HEK293 (cell line): ENCODE results near the gene KLHDC7B.

Source experiments
- CTCF ChIA-PET: fragments of 350-600 bp; formaldehyde crosslinking; extraction: SDS; loops from one replicate; lab custom pipeline; 2021; ENCODE audit warnings: antibody characterized with exemption; lab: Yijun Ruan, JAX
- POLR2A ChIA-PET: fragments of 300-600 bp; formaldehyde crosslinking; extraction: SDS; loops from one replicate; lab custom pipeline; 2020; ENCODE audit warnings: antibody characterized with exemption, inconsistent platforms; lab: Yijun Ruan, JAX
- H3K27ac ChIP-seq: fragments of 200-500 bp; sonication (Bioruptor generic); 2 replicates; pipeline ENCODE4 v1.5.1; 2014; ENCODE audit warnings: low read depth, low read length, control low read depth, inconsistent platforms; ENCODE audit errors: extremely low read depth
- H3K36me3 ChIP-seq, 2 experiments: fragments of 200-500 bp in 1 of 2; sonication (Bioruptor generic) in 1 of 2; 1 replicate in 1 of 2; 2 replicates in 1 of 2; pipeline ENCODE4 v1.5.1; 2014 to 2017; ENCODE audit warnings: inconsistent platforms in 2 of 2, low read length in 2 of 2; ENCODE audit not compliant: control insufficient read depth in 2 of 2, insufficient read depth in 1 of 2
- H3K4me1 ChIP-seq: fragments of 200-500 bp; sonication (Bioruptor generic); 2 replicates; pipeline ENCODE4 v1.5.1; 2014; ENCODE audit warnings: mild to moderate bottlenecking, low read length, inconsistent platforms; ENCODE audit not compliant: control insufficient read depth, insufficient read depth
- H3K4me3 ChIP-seq: 2 replicates; pipeline ENCODE4 v1.5.1; 2011; ENCODE audit warnings: low read depth, mild to moderate bottlenecking, control low read depth, low read length, moderate library complexity
- H3K9me3 ChIP-seq: fragments of 200-500 bp; sonication (Bioruptor generic); 2 replicates; pipeline ENCODE4 v1.5.1; 2014; ENCODE audit warnings: low read depth, low read length, inconsistent platforms; ENCODE audit not compliant: control insufficient read depth, insufficient read depth
- GLIS2 ChIP-seq: fragments of 450-650 bp; formaldehyde crosslinking; IDR thresholded peaks from 2 replicates; pipeline ENCODE4 v1.5.1; 2016; ENCODE audit warnings: missing biosample characterization, missing genetic modification characterization
- HOXC10 ChIP-seq: sonication (generic); formaldehyde crosslinking; IDR thresholded peaks from 2 replicates; pipeline ENCODE4 v1.8.1; 2023; ENCODE audit warnings: mild to moderate bottlenecking, missing genetic modification reagents
- KLF1 ChIP-seq: fragments of 450-650 bp; formaldehyde crosslinking; IDR thresholded peaks from 2 replicates; pipeline ENCODE4 v1.5.1; 2016; ENCODE audit warnings: missing biosample characterization, missing genetic modification characterization
- PRDM1 ChIP-seq: fragments of 450-650 bp; formaldehyde crosslinking; IDR thresholded peaks from 2 replicates; pipeline ENCODE4; 2016; ENCODE audit warnings: missing biosample characterization, missing genetic modification characterization
- SP3 ChIP-seq: fragments of 450-650 bp; formaldehyde crosslinking; IDR thresholded peaks from 2 replicates; pipeline ENCODE4 v1.5.1; 2016; ENCODE audit warnings: missing biosample characterization, missing genetic modification characterization
- ZBTB7A ChIP-seq: fragments of 450-650 bp; formaldehyde crosslinking; IDR thresholded peaks from 2 replicates; pipeline ENCODE4 v1.5.1; 2016; ENCODE audit warnings: low read depth, missing biosample characterization, missing genetic modification characterization
- ZEB2 ChIP-seq: fragments of 450-650 bp; formaldehyde crosslinking; IDR thresholded peaks from 2 replicates; pipeline ENCODE4 v1.5.1; 2016; ENCODE audit warnings: missing biosample characterization, missing genetic modification characterization
- ZNF112 ChIP-seq: fragments of 450-650 bp; formaldehyde crosslinking; IDR thresholded peaks from 2 replicates; pipeline ENCODE4 v1.5.0; 2017; ENCODE audit warnings: missing biosample characterization, missing genetic modification characterization
- ZNF114 ChIP-seq: fragments of 450-650 bp; formaldehyde crosslinking; IDR thresholded peaks from 2 replicates; pipeline ENCODE4 v1.5.0; 2017; ENCODE audit warnings: missing biosample characterization, missing genetic modification characterization
- ZNF146 ChIP-seq: fragments of 450-650 bp; formaldehyde crosslinking; IDR thresholded peaks from 2 replicates; pipeline ENCODE4 v1.5.1; 2016; ENCODE audit warnings: missing biosample characterization, missing genetic modification characterization
- ZNF157 ChIP-seq: fragments of 450-650 bp; formaldehyde crosslinking; IDR thresholded peaks from 2 replicates; pipeline ENCODE4 v1.5.1; 2016; ENCODE audit warnings: missing biosample characterization, missing genetic modification characterization
- ZNF175 ChIP-seq: fragments of 450-650 bp; formaldehyde crosslinking; IDR thresholded peaks from 2 replicates; pipeline ENCODE4 v1.5.1; 2016; ENCODE audit warnings: missing biosample characterization, missing genetic modification characterization
- ZNF24 ChIP-seq: fragments of 450-650 bp; formaldehyde crosslinking; IDR thresholded peaks from 2 replicates; pipeline ENCODE4 v1.5.1; 2016; ENCODE audit warnings: missing biosample characterization, missing genetic modification characterization
- ZNF292 ChIP-seq: fragments of 450-650 bp; formaldehyde crosslinking; IDR thresholded peaks from 2 replicates; pipeline ENCODE4 v1.5.1; 2016; ENCODE audit warnings: low read depth, missing biosample characterization, missing genetic modification characterization, borderline replicate concordance
- ZNF37A ChIP-seq: fragments of 450-650 bp; IDR thresholded peaks from 2 replicates; pipeline ENCODE4 v1.5.1; 2018; ENCODE audit warnings: missing biosample characterization, missing genetic modification characterization
- ZNF433 ChIP-seq: fragments of 450-650 bp; formaldehyde crosslinking; IDR thresholded peaks from 2 replicates; pipeline ENCODE4 v1.5.1; 2016; ENCODE audit warnings: missing biosample characterization, missing genetic modification characterization, low read depth
- ZNF510 ChIP-seq: fragments of 450-650 bp; formaldehyde crosslinking; IDR thresholded peaks from 2 replicates; pipeline ENCODE4 v1.5.1; 2018; ENCODE audit warnings: mild to moderate bottlenecking, missing genetic modification characterization, missing biosample characterization; ENCODE audit not compliant: insufficient replicate concordance
- ZNF514 ChIP-seq: fragments of 450-650 bp; formaldehyde crosslinking; IDR thresholded peaks from 2 replicates; pipeline ENCODE4 v1.5.1; 2016; ENCODE audit warnings: missing biosample characterization, missing genetic modification characterization
- ZNF530 ChIP-seq: fragments of 450-650 bp; formaldehyde crosslinking; IDR thresholded peaks from 2 replicates; pipeline ENCODE4 v1.5.1; 2016; ENCODE audit warnings: low read depth, missing biosample characterization, missing genetic modification characterization
- ZNF621 ChIP-seq: fragments of 450-650 bp; formaldehyde crosslinking; IDR thresholded peaks from 2 replicates; pipeline ENCODE4 v1.5.1; 2017; ENCODE audit warnings: missing biosample characterization, missing genetic modification characterization
- ZNF701 ChIP-seq: fragments of 450-650 bp; formaldehyde crosslinking; IDR thresholded peaks from 2 replicates; pipeline ENCODE4 v1.5.1; 2016; ENCODE audit warnings: missing biosample characterization, missing genetic modification characterization
- ZNF747 ChIP-seq: fragments of 450-650 bp; formaldehyde crosslinking; IDR thresholded peaks from 2 replicates; pipeline ENCODE4 v1.5.1; 2016; ENCODE audit warnings: missing biosample characterization, missing genetic modification characterization
- TF ChIP-seq, protein P1 (sequence below): fragments of 450-650 bp; formaldehyde crosslinking; IDR thresholded peaks from 2 replicates; pipeline ENCODE4 v1.5.1; 2016; ENCODE audit warnings: missing biosample characterization, missing genetic modification characterization
- TF ChIP-seq, protein P2 (sequence below): fragments of 450-650 bp; formaldehyde crosslinking; optimal IDR thresholded peaks from 2 replicates; pipeline ENCODE3; 2016; ENCODE audit warnings: missing biosample characterization, mild to moderate bottlenecking, missing genetic modification characterization
- TF ChIP-seq, protein P3 (sequence below): fragments of 450-650 bp; formaldehyde crosslinking; IDR thresholded peaks from 2 replicates; pipeline ENCODE4 v1.5.1; 2016; ENCODE audit warnings: missing biosample characterization, missing genetic modification characterization
- TF ChIP-seq, protein P4 (sequence below): fragments of 450-650 bp; formaldehyde crosslinking; IDR thresholded peaks from 2 replicates; pipeline ENCODE4 v1.5.1; 2016; ENCODE audit warnings: missing biosample characterization, missing genetic modification characterization
- TF ChIP-seq, protein P5 (sequence below): fragments of 450-650 bp; formaldehyde crosslinking; IDR thresholded peaks from 2 replicates; pipeline ENCODE4 v1.5.1; 2016; ENCODE audit warnings: missing biosample characterization, missing genetic modification characterization
- TF ChIP-seq, protein P6 (sequence below): fragments of 450-650 bp; IDR thresholded peaks from 2 replicates; pipeline ENCODE4 v1.5.1; 2018; ENCODE audit warnings: missing biosample characterization, mild to moderate bottlenecking, missing genetic modification characterization

KLHDC7B gene

DNA sequence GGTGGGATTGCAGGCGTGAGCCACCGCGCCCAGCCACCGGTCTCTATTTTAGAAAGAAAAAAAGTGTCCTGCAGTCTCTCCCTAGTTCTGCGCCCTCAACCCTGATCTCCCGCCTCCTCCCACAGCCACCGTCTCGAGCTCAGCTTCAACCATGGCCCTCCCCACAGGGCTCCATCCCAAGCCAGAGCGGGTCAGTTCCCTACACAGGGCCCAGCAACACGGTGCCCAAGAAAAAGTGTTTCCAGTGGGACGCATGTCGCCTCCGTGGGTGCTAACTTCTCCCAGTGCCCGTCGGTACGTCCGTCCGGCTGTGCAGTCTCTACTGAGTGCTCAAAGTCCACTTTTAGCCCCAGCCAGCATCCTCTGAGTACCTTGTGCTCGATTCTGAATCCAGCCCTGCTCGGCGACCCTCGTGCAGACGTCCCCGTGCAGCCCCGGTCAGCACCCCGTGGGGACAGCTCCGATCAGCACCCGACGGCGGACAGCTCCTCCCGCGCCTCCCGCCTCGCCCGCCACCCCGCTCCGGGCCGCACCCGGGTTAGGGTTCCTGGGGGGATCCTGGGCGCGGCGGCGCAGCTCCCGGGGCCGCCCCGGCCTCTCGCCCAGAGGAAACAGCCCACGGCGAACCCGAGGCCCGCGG is 54.2 kb downstream of the KLHDC7B start:
- ChIA-PET CTCF (interaction anchor here (0.6 kb wide), 1 partner anchor 364 kb away, joined by 3 read pairs; no protein-coding TSS in a partner anchor), POLR2A (interaction anchor here (0.6 to 1.1 kb wide), 2 partner anchors 37 kb away, joined by 4 to 9 read pairs; partner anchors contain the start of gene SYCE3)
- Histone ChIP-seq H3K27ac (0 out of 2 replicates have a peak overlapping the region, but pooled peaks have one; percentile 9), H3K36me3 (peaks cover 0 to 36% of the 10 kb centered on the region in 2 experiments; a peak in 1 of 3 replicates), H3K9me3 (no peaks in the 10 kb centered on the region), H3K4me1 (0 out of 2 replicates have a peak, but pooled peaks cover 3% of the 10 kb centered on the region), H3K4me3 (peak overlapping the region; percentile 60)
- TF ChIP-seq ZNF433 (tag by site-specific recombination) (no peak), SP3 (no peak), ZNF146 (no peak), ZNF112 (tag by site-specific recombination) (no peak), ZNF701 (no peak), ZNF37A (tag by site-specific recombination) (no peak), GLIS2 (peak; percentile 64), ZNF530 (tag by site-specific recombination) (no peak), ZNF621 (tag by site-specific recombination) (no peak), KLF1 (peak; percentile 59), ZNF24 (tag by site-specific recombination) (no peak), ZNF292 (tag by site-specific recombination) (no peak), ZNF175 (tag by site-specific recombination) (no peak), PRDM1 (tag by site-specific recombination) (no peak), ZNF114 (tag by site-specific recombination) (no peak), ZNF514 (tag by site-specific recombination) (no peak), ZNF747 (tag by site-specific recombination) (no peak), ZBTB7A (tag by site-specific recombination) (no peak; the same call in 1 of the 2 replicates), ZEB2 (tag by site-specific recombination) (no peak), HOXC10 (peak; percentile 90; the same call in 1 of the 2 replicates), ZNF510 (tag by site-specific recombination) (no peak), ZNF157 (tag by site-specific recombination) (no peak)
- TF ChIP-seq, protein P1, sequence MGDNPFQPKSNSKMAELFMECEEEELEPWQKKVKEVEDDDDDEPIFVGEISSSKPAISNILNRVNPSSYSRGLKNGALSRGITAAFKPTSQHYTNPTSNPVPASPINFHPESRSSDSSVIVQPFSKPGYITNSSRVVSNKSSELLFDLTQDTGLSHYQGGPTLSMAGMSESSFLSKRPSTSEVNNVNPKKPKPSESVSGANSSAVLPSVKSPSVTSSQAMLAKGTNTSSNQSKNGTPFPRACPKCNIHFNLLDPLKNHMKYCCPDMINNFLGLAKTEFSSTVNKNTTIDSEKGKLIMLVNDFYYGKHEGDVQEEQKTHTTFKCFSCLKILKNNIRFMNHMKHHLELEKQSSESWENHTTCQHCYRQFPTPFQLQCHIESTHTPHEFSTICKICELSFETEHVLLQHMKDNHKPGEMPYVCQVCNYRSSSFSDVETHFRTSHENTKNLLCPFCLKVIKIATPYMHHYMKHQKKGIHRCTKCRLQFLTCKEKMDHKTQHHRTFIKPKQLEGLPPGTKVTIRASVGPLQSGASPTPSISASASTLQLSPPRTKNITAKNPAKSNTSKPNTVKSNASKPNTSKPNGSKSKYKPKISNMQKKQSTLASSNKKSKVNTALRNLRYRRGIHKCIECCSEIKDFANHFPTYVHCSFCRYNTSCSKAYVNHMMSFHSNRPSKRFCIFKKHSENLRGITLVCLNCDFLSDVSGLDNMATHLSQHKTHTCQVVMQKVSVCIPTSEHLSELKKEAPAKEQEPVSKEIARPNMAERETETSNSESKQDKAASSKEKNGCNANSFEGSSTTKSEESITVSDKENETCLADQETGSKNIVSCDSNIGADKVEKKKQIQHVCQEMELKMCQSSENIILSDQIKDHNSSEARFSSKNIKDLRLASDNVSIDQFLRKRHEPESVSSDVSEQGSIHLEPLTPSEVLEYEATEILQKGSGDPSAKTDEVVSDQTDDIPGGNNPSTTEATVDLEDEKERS (tag by site-specific recombination), result no peak
- TF ChIP-seq, protein P2, sequence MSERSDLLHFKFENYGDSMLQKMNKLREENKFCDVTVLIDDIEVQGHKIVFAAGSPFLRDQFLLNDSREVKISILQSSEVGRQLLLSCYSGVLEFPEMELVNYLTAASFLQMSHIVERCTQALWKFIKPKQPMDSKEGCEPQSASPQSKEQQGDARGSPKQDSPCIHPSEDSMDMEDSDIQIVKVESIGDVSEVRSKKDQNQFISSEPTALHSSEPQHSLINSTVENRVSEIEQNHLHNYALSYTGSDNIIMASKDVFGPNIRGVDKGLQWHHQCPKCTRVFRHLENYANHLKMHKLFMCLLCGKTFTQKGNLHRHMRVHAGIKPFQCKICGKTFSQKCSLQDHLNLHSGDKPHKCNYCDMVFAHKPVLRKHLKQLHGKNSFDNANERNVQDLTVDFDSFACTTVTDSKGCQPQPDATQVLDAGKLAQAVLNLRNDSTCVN, result peak; percentile 69
- TF ChIP-seq, protein P3, sequence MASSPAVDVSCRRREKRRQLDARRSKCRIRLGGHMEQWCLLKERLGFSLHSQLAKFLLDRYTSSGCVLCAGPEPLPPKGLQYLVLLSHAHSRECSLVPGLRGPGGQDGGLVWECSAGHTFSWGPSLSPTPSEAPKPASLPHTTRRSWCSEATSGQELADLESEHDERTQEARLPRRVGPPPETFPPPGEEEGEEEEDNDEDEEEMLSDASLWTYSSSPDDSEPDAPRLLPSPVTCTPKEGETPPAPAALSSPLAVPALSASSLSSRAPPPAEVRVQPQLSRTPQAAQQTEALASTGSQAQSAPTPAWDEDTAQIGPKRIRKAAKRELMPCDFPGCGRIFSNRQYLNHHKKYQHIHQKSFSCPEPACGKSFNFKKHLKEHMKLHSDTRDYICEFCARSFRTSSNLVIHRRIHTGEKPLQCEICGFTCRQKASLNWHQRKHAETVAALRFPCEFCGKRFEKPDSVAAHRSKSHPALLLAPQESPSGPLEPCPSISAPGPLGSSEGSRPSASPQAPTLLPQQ (tag by site-specific recombination), result no peak
- TF ChIP-seq, protein P4, sequence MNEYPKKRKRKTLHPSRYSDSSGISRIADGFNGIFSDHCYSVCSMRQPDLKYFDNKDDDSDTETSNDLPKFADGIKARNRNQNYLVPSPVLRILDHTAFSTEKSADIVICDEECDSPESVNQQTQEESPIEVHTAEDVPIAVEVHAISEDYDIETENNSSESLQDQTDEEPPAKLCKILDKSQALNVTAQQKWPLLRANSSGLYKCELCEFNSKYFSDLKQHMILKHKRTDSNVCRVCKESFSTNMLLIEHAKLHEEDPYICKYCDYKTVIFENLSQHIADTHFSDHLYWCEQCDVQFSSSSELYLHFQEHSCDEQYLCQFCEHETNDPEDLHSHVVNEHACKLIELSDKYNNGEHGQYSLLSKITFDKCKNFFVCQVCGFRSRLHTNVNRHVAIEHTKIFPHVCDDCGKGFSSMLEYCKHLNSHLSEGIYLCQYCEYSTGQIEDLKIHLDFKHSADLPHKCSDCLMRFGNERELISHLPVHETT (tag by site-specific recombination), result no peak
- TF ChIP-seq, protein P5, sequence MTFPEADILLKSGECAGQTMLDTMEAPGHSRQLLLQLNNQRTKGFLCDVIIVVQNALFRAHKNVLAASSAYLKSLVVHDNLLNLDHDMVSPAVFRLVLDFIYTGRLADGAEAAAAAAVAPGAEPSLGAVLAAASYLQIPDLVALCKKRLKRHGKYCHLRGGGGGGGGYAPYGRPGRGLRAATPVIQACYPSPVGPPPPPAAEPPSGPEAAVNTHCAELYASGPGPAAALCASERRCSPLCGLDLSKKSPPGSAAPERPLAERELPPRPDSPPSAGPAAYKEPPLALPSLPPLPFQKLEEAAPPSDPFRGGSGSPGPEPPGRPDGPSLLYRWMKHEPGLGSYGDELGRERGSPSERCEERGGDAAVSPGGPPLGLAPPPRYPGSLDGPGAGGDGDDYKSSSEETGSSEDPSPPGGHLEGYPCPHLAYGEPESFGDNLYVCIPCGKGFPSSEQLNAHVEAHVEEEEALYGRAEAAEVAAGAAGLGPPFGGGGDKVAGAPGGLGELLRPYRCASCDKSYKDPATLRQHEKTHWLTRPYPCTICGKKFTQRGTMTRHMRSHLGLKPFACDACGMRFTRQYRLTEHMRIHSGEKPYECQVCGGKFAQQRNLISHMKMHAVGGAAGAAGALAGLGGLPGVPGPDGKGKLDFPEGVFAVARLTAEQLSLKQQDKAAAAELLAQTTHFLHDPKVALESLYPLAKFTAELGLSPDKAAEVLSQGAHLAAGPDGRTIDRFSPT (tag by site-specific recombination), result 0 out of 2 replicates have a peak, but pooled peaks have one; percentile 35
- TF ChIP-seq, protein P6, sequence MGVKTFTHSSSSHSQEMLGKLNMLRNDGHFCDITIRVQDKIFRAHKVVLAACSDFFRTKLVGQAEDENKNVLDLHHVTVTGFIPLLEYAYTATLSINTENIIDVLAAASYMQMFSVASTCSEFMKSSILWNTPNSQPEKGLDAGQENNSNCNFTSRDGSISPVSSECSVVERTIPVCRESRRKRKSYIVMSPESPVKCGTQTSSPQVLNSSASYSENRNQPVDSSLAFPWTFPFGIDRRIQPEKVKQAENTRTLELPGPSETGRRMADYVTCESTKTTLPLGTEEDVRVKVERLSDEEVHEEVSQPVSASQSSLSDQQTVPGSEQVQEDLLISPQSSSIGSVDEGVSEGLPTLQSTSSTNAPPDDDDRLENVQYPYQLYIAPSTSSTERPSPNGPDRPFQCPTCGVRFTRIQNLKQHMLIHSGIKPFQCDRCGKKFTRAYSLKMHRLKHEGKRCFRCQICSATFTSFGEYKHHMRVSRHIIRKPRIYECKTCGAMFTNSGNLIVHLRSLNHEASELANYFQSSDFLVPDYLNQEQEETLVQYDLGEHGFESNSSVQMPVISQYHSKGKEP (tag by site-specific recombination), result no peak
